Effector CD8-positive, alpha-beta T cell (primary cell): ENCODE data around the gene OGFOD2.
A peak's percentile ranks its signal among the peaks of the same experiment; 100 is the strongest.

Source experiments
- DNase-seq: peaks from one replicate; lab custom pipeline; 2025; lab: John Stamatoyannopoulos, UW

OGFOD2 gene

GRCh38 chr12:122951406-122951805 lies 23.6 kb upstream of the OGFOD2 start:
- no peak for DNase-seq

GRCh38 chr12:122951979-122952892 lies 22.8 kb upstream of the OGFOD2 start:
- DNase-seq: peak; percentile 55

DNA sequence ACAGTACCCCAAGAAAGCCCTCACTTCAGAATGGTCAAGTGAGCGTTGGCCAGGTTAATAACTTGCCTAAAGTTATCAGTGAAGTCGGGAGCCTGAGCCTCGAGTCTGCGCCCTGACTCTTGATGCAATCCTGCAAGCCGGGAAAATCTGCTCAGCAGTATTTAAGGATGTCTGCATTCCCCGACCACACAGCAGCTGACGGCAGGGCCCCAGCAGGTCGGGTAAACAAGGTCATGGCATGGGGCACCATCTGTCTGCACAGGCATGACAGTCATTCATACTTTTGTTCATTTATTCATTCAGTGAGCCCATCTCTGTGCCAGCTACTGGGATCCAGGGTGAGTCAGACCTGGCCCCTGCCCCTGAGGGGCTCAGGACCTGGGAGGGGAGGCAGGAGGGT lies 19.9 kb upstream of the OGFOD2 start:
- DNase-seq: no peak

DNA sequence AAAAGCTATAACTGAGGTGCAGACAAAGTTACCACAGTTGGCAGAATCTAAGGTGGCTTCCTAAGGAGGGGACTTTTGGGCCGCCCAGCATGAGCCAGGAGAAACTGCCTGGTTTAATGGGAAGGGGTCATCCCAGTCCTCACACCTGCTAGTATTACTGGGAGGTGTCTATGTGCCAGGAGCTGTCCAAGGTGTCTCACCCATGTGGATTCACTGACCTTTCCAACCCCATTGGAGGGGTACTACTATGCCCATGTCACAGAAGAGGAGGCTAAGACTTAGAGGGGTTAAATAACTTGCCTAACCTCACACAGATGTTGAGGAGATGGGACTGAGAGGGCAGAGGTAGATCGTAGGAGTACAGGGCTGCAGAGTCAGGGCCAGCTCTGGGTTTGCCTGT lies 19.0 kb upstream of the OGFOD2 start:
- no peak for DNase-seq

DNA sequence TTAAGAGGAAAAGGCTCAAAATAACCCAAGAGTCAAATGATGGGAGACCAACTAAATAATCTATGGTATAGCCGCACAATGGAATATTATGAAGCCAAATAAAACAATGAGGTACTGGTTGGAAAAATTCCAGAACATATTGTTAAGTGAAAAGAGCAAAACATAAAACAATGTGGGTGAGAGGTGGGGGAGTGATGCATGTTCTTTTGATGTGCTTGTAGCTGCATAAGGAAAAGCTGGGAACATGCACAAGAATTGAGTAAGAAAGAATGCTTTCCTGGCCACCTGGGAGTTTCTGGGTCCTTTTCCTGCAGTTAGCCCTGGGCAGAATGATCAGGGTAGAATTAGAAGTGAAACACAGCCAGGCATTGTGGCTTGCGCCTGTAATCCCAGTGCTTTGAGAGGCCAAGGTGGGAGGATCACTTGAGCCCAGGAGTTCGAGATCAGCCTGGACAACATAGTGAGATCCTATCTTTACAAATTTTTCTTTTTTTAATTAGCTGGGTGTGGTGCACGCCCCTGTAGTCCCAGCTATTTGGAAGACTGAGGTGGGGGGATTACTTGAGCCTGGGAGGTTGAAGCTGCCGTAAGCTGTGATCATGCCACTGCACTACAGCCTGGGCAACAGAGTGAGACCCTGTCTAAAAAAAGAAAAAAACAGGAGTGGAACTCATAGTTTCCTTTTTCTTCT lies 16.7 kb upstream of the OGFOD2 start:
- DNase-seq: no peak

GRCh38 chr12:122959566-122960192 lies 15.4 kb upstream of the OGFOD2 start:
- no peak for DNase-seq

GRCh38 chr12:122960193-122960569 lies 14.9 kb upstream of the OGFOD2 start:
- DNase-seq: no peak

DNA sequence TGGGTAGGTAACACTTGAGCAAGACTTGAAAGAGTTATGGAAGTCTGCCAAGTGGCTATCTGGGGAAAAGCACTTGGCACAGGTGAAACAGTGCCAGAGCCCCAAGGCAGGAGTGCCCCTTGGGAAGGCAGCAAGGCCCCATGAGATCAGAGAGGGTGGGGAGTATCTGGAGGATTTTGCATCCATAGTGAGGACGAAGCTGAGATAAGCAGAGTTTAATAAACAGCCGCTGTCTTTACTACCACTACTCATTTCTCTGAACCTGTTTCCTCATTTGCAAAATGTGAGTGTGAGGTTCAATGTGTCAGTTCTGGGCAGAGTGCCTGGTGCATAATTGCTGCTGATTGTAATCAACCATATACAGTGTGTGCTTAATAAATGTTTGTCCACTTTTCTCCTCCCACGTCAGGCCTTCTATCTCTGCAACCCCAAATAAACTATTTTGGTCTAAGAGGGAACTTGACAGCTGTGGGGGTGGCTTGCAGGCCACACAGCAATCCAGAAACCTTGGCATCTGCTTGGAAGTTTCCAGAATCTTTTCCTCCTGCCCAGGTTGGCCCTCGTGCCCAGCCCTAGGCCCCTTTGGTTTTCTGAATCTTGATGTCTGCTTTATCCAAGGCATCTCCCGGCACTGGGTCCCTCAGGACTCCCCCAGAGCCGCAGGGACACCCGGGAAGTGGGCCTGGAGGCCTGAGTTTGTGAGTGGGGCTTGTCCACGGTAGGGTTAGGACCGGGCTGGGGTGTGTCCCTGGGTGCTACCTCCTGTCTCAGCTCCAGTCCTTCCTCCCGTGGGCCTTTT lies 13.3 kb upstream of the OGFOD2 start:
- no peak for DNase-seq

DNA sequence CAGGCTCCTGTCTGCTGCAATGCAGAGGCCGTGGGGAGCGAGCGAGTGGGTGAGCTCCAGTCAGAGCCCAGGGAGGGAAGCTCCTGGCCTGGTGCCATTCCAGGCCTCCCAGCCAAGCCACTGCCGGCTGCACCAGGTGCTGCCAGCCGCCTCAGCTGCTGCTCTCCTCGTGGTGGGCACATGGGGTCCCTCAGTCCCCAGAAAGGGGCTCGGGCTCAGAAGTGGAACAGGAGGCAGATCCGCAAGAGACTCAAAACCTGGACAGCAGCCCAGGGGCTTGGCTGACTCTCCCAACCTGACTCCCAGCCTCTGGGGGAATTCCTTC lies 11.1 kb upstream of the OGFOD2 start:
- DNase-seq: no peak

GRCh38 chr12:122964439-122965257 lies 10.4 kb upstream of the OGFOD2 start:
- no peak for DNase-seq

- DNase-seq: no peak
Measured at GRCh38 chr12:122965321-122965751, 9.7 kb upstream of the OGFOD2 start.

DNA sequence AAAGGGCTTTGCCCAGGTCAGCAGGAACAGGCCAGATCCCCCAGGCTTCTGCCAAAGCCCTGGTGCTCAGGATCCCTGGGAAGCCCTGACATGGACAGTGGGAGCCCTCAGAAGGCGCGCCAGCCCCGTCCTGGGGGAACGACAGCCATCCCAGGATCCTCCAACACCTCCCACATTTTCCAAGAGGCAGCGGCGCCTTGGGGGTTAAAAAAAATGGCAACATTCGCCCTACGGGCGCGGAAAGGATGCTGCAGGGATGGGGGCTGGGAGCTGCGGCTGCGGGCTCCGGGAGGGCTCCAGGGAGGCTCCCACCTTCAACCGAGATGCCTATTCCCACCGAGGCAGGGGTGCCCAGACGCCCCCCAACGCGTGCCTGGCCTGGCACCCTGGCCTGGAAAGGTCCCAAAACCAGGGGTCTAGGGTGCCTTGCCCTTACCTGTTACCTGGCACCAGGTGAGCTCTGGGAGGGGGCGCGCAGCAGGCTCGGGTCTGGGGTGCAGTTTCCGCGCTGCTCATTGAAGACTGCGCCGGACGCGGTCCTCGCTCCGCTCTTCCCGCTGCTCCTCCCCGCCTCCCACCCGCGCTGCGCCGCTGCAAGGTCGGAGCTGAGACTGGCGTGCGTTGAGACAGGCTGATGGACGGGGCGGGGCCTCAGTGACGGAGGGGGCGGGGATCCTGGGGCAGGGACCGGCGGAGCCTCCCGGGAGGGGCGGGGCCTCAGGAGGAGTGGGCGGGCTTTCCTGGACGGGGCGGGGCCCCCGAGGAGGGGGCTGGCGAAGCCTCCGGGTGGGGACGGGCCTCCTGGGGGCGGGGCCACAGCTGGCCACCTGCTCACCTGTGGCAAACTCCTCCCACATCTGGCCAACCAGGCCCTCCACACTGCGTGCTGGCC lies 8.9 kb upstream of the OGFOD2 start, which contains the start of gene ABCB9:
ABCB9 (minus strand) TSS at position 613 of the 892 bp plus-strand sequence. CDS start 6,228 bp downstream, outside the sequence.
- DNase-seq: peak; percentile 95

GRCh38 chr12:122966743-122967550 lies 8.1 kb upstream of the OGFOD2 start:
- no peak for DNase-seq

DNA sequence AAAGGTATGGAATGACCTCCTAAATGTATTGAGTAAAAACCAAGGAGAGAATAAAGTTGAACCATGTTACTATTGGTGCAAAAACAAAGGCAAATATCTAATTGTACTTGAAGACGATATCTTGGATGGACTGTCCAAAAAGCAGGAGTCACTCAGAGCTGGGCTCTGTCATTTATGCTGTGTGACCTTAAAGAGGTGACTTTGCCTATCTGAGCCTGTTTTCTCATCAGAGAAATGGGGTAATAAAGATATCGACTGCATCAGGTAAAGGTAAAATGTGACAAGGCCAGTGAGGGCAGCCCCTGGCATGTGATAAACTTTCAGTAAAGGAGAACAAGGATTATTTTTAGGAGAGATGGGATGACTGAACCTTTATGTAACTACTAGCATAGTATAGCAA lies 6.9 kb upstream of the OGFOD2 start:
- DNase-seq: no peak

- no peak for DNase-seq
Measured at GRCh38 chr12:122969676-122970075, 5.4 kb upstream of the OGFOD2 start.

DNA sequence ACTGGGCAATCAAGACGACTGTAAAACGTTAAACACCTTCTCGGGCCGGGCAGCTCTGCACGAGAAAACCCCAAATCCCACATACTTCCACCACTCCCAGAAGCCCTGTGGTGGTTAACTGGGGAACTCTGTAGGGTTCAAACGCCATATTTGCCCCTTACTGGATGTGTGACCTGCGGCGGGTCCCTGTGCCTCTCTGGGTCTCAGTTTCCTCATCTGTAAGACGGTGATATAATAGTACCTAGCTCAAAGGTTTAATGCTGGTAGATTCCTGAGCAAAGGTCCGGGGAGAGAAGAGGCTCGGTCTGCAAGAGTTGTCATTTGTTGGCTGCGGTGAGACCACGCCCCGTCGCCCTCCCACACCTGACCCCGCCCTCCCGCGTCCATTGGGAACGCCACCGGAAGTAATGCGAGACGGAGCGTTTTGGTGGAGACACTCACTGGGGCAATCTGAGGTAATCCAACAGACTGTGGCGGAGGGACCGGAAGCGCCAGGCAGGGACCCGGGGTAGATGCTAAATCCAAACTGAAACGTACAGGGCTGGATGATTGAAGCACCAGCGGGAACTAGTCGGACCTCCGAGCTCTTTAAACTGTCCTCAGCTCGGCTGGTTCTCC lies 661 bp upstream of the OGFOD2 start:
- DNase-seq: peak; percentile 98

DNA sequence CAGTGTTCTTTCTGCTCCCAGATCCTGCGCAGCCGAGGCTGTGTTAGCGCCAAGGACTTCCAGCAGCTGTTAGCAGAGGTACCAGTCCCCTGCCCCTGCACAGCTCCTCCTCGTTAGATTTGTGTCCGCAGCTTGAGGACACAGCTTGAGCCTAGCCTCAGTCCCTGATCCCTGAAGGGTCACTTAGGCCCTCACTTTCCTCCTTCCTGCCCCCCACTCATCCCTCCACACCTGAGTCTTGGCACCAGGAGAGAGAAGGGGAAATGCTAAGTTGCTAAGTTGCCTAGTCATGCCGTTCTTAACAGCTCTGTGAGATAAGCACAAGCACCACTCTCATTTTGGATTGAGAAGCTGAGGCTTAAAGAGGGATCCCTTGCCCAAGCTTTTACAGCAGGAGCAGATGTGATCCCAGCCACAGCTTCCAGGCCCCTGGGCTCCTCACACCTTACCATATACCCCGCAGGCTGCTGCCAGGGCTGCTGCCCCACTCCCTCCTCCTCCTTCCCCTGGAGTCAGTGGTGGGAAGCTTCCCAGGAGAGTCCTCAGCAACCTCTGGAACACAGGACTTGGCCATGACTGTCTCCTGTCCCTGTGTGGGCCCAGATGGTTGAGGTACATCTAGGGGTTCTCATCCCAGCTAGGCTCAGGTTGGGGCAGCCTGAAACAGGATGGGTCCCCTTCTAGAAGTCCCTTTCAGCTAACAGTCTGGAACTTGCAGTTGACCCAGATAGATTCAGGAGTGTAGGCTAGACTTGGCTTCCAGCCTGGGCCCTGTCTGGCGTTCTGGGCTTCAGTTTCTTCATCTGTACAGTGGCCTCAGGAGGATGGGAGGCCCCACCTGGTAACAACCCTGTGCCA lies 975 bp downstream of the OGFOD2 start:
- no peak for DNase-seq

GRCh38 chr12:122976648-122976975 lies 1.6 kb downstream of the OGFOD2 start:
- DNase-seq: no peak
